Left lung (tissue), 10 donors: Measurements from ENCODE around the gene CACNG4. TPM values are rescaled to one million over a fixed set of nuclear protein-coding genes. Genes with fewer than 3 reads are reported as not detected.

Experiments
- ATAC-seq: fragments of 200-7000 bp; cut with Tn5 transposase; one replicate; pipeline ENCODE4 v1.9.1; 2020; ENCODE audit warnings: moderate library complexity
- DNase-seq, 4 donors: peaks; one replicate each; pipeline ENCODE4 v3.0.0-alpha.2; 2013 to 2020
- H3K27ac ChIP-seq, 2 donors: fragments of 200-600 bp; sonication (generic) in 1 of 2; one replicate each; pipeline versions ENCODE4 v1.5.0 to v1.8.0; 2020 to 2021
- H3K27me3 ChIP-seq, 2 donors: fragments of 200-600 bp; sonication (generic) in 1 of 2; one replicate each; pipeline versions ENCODE4 v1.5.0 to v1.8.0; 2020 to 2021
- H3K36me3 ChIP-seq, 2 donors: fragments of 200-600 bp; sonication (generic) in 1 of 2; one replicate each; pipeline versions ENCODE4 v1.5.0 to v1.8.0; 2020 to 2021
- H3K4me1 ChIP-seq, 2 donors: fragments of 200-600 bp; one replicate each; pipeline ENCODE4 v1.8.0; 2021
- H3K4me3 ChIP-seq, 2 donors: fragments of 200-600 bp; sonication (generic) in 1 of 2; one replicate each; pipeline versions ENCODE4 v1.5.0 to v1.8.0; 2020 to 2021; ENCODE audit warnings: mild to moderate bottlenecking in 1 of 2
- H3K9me3 ChIP-seq, 2 donors: fragments of 200-600 bp; sonication (generic) in 1 of 2; one replicate each; pipeline versions ENCODE4 v1.5.0 to v1.8.0; 2020 to 2021
- intact Hi-C, 2 donors: fragments of 100-400 bp; cut with DNase I; formaldehyde crosslinking; loops; one replicate each; pipeline versions ENCODE4 v1.11.2 to v1.14.2; 2022
- polyA plus RNA-seq, 6 donors: library from polyadenylated mRNA; unstranded; fragments of 120-200 nt; gene quantifications; one replicate each; pipeline ENCODE4 v1.2.1, GENCODE V29; 2013; ENCODE audit not compliant: insufficient read length in 6 of 6
- total RNA-seq, 2 donors: library from RNA; stranded (reverse); fragmentation: NEBNext Ultra II Directional; extraction: Animal tissue kit (Norgen Biotek cat#: 25700); gene quantifications; one replicate each; pipeline ENCODE4 v1.2.1, GENCODE V29; 2021
- TF ChIP-seq, protein P1 (sequence below), 2 donors: fragments of 200-600 bp; sonication (generic) in 1 of 2; IDR thresholded peaks; one replicate each; pipeline versions ENCODE4 v1.5.0 to v1.8.0; 2021; ENCODE audit warnings: antibody characterized with exemption in 2 of 2
- donor health status: DM: no; HTN: yes; CAD: no.
- donor health status: DM: no; HTN: no; CAD: no.

CACNG4 gene
- total and polyA plus RNA-seq, 8 donors, result 1.5 to 6.0 (median 2.6) TPM

DNA sequence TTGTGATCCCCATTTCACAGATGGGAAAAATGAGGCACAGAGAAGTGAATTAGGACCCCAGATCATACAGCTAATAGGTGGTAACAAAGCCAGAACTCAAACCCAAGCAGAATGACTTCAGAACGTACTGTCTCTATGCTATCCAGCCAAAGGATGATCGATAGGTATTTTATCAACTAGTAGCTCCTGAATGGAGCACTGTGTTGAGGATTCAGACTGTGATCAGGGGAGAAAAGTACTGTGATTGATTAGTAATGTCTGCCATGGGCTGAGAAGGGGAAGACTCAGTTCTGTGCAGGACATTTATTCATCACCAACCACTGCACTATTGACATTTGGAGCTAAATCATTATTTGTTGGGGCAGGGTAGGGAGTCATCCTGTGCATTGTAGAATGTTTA lies 38.7 kb downstream of the CACNG4 start:
- Histone ChIP-seq H3K27ac (no peak overlapping the region), H3K4me1 (no peaks in the 10 kb centered on the region), H3K27me3 (peaks cover 0 to 10% of the 10 kb centered on the region in 2 donors), H3K36me3 (no peaks in the 10 kb centered on the region), H3K4me3 (no peak overlapping the region), H3K9me3 (peaks cover 0 to 5% of the 10 kb centered on the region in 2 donors)
- TF ChIP-seq, protein P1, sequence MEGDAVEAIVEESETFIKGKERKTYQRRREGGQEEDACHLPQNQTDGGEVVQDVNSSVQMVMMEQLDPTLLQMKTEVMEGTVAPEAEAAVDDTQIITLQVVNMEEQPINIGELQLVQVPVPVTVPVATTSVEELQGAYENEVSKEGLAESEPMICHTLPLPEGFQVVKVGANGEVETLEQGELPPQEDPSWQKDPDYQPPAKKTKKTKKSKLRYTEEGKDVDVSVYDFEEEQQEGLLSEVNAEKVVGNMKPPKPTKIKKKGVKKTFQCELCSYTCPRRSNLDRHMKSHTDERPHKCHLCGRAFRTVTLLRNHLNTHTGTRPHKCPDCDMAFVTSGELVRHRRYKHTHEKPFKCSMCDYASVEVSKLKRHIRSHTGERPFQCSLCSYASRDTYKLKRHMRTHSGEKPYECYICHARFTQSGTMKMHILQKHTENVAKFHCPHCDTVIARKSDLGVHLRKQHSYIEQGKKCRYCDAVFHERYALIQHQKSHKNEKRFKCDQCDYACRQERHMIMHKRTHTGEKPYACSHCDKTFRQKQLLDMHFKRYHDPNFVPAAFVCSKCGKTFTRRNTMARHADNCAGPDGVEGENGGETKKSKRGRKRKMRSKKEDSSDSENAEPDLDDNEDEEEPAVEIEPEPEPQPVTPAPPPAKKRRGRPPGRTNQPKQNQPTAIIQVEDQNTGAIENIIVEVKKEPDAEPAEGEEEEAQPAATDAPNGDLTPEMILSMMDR (IDR thresholded peaks at IDR 0.05), result no peak
- ATAC-seq (no peak), DNase-seq (no peak)
- intact Hi-C loops, result no loop called here

DNA sequence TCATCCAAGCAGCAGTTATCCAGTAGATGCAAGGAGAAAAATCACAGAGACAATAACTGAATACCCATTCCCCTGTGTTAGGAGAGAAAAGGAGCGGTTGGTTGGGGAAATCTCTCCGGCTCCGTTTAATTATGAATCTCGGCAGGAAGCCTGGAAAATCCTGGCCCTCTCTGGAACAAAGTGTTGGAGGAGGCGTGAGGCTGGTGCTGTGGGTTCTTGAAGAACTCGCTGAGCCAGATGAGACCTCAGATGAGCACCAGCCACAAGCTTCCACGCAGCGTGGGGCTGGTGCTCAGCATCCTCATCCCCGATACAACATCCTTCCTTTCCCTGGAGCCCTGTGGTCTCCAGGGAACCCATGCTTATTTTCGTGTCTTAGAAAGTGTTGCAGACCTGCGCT lies 39.7 kb downstream of the CACNG4 start:
- ATAC-seq, result no peak
- H3K27me3 ChIP-seq, result peaks cover 0 to 10% of the 10 kb centered on the region in 2 donors
- H3K9me3 ChIP-seq, result peaks cover 0 to 5% of the 10 kb centered on the region in 2 donors

DNA sequence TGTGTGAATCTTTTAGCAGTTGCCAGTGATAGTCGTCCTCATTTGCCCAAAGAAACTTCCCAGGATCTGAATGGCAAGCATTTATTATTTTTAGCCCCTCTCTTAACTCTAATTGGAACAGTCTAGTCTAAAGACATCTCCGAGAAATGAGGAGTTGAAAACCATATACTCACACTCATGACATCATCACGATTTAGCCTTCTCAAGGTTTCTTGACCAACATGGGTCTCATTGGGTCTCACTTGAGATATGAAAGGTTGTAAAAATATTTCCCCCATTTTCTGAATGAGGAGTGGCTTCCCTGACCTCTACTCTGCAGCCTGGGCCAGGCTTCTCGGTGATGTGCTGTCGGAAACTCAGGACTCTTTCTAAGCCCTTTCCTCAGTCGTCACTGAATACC lies 42.8 kb downstream of the CACNG4 start:
- Histone ChIP-seq H3K4me3 (no peak overlapping the region), H3K9me3 (peaks cover 0 to 5% of the 10 kb centered on the region in 2 donors), H3K36me3 (no peaks in the 10 kb centered on the region), H3K27me3 (peaks cover 0 to 10% of the 10 kb centered on the region in 2 donors), H3K27ac (no peak overlapping the region), H3K4me1 (no peaks in the 10 kb centered on the region)
- no peak for ATAC-seq
- intact Hi-C loops, result no loop called here
- no peak for DNase-seq
- TF ChIP-seq, protein P1 (IDR thresholded peaks at IDR 0.05), result no peak

More for the DNA sequence above, 39.7 kb downstream of the CACNG4 start:
- Histone ChIP-seq H3K4me3 (no peak overlapping the region), H3K27ac (no peak overlapping the region), H3K4me1 (no peaks in the 10 kb centered on the region), H3K36me3 (no peaks in the 10 kb centered on the region)
- intact Hi-C loops, result no loop called here
- TF ChIP-seq, protein P1 (IDR thresholded peaks at IDR 0.05), result no peak
- DNase-seq, result no peak

DNA sequence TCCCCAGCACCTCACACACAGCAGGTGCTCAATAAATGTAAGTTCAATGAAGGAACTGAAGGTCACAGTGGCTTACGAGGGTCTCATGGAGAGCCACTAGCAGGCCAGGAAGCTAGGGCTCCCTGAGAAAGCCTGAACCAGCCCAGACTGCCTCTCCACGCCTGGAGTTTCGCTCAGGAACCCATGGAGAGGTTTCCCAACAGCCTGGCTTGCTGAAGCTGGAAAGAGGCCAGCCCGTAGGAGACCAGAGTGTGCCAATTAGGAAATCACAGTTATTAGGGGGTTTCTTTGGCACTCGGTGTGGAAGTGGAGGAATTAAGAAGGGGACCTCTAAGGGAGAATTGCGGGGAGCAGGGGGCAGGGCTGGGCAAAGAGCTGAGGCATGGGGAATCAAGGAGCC lies 43.6 kb downstream of the CACNG4 start:
- TF ChIP-seq, protein P1 (IDR thresholded peaks at IDR 0.05), result no peak
- no peak for ATAC-seq
- DNase-seq, result peak in 2 of 4 donors; percentile 3 to 10
- H3K27ac ChIP-seq, result no peak overlapping the region
- no peak overlapping the region for H3K4me3 ChIP-seq
- peaks cover 0 to 5% of the 10 kb centered on the region in 2 donors for H3K9me3 ChIP-seq
- H3K4me1 ChIP-seq, result no peaks in the 10 kb centered on the region
- H3K36me3 ChIP-seq, result no peaks in the 10 kb centered on the region
- H3K27me3 ChIP-seq, result peaks cover 0 to 10% of the 10 kb centered on the region in 2 donors
- intact Hi-C loops, result no loop called here

DNA sequence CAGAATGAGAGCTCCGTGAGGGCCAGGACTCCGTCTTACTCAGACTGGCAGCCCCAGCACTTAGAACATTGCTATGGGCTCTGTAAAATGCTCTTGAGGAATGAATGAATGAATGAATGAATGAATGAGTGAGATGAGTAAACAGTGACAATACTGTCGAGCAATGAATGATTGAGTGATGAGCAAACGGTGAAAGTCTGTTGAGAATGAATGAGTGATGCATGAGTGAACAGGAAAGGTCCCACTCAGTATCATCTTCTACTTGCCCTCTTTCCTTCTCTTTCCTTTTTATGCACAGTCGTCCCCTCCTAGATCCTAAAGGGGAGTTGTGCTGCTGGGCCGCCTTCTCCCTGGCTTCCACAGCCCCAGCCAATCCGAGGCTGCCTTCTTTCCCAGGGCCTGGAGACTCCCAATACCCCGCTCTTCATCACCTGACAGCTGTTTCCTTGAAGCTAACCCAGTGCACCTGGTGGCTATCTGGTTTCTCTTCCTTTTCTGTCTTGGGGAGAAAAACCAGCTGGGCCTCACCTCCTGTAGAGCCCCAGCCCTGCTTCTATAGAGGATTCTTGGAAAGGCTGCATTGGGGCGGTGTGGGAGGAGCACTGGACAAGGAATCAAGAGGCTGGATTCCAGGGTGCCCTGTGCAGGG lies 47.1 kb downstream of the CACNG4 start:
- Histone ChIP-seq H3K27ac (no peak overlapping the region), H3K36me3 (no peaks in the 10 kb centered on the region), H3K4me3 (no peak overlapping the region), H3K4me1 (no peaks in the 10 kb centered on the region), H3K27me3 (peaks cover 0 to 7% of the 10 kb centered on the region in 2 donors), H3K9me3 (peaks cover 0 to 5% of the 10 kb centered on the region in 2 donors)
- DNase-seq (no peak), ATAC-seq (no peak)
- TF ChIP-seq, protein P1 (IDR thresholded peaks at IDR 0.05), result no peak
- intact Hi-C loops, result no loop called here
